ENCODE measurements around the gene CDK2. TPM values are rescaled to one million over a fixed set of nuclear protein-coding genes. Genes with fewer than 3 reads are reported as not detected.
"Not testable (repeated sequence)": the region's sequence is repeated elsewhere in the genome, so short reads cannot be mapped to it uniquely, and the experiment has no call there.

The CDK2 gene
- total RNA-seq: 10 to 100 TPM; 14.5 to 54.4 TPM
- polyA plus RNA-seq (ENCODE audit: insufficient read length in 2 of 2): 10 to 100 TPM; 25.5 to 32.0 TPM
- long read RNA-seq, donor 1, transcript CDK2-201 (7 exons, 2,296 nt): major isoform, 10 of 13 reads
- long read RNA-seq, donor 1, partial matches to known transcripts: 0 of 13 reads
- long read RNA-seq, donor 1, other reads (novel, unspliced or antisense): 0 of 13 reads
- long read RNA-seq, donor 2, partial matches to known transcripts: 7 of 9 reads
- long read RNA-seq, donor 2, other reads (novel, unspliced or antisense): 0 of 9 reads
- long read RNA-seq, donor 3, partial matches to known transcripts: 0 of 2 reads
- long read RNA-seq, donor 3, other reads (novel, unspliced or antisense): 0 of 2 reads
- long read RNA-seq, donor 4, transcript CDK2-208 (6 exons, 2,598 nt): minor isoform, 9 of 48 reads
- long read RNA-seq, donor 4, transcript CDK2-201 (7 exons, 2,296 nt): major isoform, 19 of 48 reads
- long read RNA-seq, donor 4, partial matches to known transcripts: 14 of 48 reads
- long read RNA-seq, donor 4, other reads (novel, unspliced or antisense): 0 of 48 reads

DNA sequence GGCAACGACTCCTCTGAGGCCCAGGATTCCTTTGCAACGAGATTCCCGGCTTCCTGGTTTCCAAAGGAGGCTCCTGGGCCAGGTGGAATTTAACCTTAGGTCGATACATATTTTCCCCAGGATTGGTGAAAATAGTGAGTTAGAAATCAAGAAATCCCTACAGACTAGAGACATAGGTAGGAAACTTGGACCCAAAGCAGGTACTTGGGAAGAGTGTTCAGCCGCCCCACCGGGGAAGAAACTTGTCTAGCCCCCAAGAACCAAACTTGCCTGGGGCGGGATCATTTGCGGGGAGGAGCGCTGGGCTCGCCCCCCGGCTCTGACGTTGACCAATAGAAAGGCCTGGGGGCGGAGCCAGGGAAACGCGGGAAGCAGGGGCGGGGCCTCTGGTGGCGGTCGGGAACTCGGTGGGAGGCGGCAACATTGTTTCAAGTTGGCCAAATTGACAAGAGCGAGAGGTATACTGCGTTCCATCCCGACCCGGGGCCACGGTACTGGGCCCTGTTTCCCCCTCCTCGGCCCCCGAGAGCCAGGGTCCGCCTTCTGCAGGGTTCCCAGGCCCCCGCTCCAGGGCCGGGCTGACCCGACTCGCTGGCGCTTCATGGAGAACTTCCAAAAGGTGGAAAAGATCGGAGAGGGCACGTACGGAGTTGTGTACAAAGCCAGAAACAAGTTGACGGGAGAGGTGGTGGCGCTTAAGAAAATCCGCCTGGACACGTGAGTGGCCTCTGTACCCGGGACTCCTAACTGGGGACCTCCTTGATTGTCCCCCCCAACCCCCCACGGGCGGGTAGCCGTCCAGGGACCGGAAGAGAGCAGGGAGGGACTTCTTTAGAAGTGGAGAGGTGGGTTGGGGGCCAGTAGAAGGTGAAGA lies at the start of gene CDK2:
Gene CDK2, plus strand, starts transcription at position 423 of the 874 bp plus-strand sequence. Its CDS starts 179 bp downstream, at position 602.
- under 1% methylated on average over 35 of the region's 45 CpGs for WGBS (ENCODE audit: insufficient coverage)

DNA sequence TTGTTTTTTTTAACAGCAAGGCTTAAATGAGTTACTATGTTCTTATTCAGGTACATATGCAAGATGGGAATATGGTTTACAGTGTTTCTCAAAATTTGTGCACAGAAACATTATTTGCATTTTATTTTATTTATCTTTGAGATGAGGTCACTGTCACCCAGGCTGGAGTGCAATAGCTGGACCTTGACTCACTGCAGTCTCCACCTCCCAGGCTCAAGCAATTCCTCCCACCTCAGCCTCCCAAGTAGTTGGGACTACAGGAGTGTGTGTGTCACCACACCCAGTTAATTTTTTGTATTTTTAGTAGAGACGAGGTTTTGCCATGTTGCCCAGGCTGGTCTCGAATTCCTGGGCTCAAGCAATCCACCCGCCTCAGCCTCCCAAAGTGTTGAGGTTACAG lies 47.6 kb upstream of the CDK2 start:
- H3K4me1 ChIP-seq (ENCODE audit: control insufficient read depth, insufficient read depth, low read length); DNase-seq (ENCODE audit: low read depth in 4 of 6, low spot score in 6 of 6); H3K27me3 ChIP-seq (ENCODE audit: control insufficient read depth, insufficient read depth, low read length); H3K36me3 ChIP-seq (ENCODE audit: control insufficient read depth, insufficient read depth, low read length); H3K4me3 ChIP-seq (ENCODE audit: low read depth, low read length); H3K27ac ChIP-seq (ENCODE audit: low read depth, low read length); H3K9me3 ChIP-seq (ENCODE audit: control insufficient read depth, insufficient read depth, low read length): not testable (repeated sequence)
- no CpG with 5 or more reads among the region's 3 CpGs for WGBS (ENCODE audit: insufficient coverage)

More for the DNA sequence above, at the start of gene CDK2:
- H3K27ac ChIP-seq (ENCODE audit: low read depth, low read length): peak within 1 kb of the TSS; percentile 79
- H3K9me3 ChIP-seq (ENCODE audit: control insufficient read depth, insufficient read depth, low read length): no peaks in the 10 kb centered on the region
- DNase-seq (ENCODE audit: low read depth in 4 of 6, low spot score in 6 of 6): peak; percentile 60 to 95 (median 74)
- peaks cover 2% of the 10 kb centered on the region for H3K36me3 ChIP-seq (ENCODE audit: control insufficient read depth, insufficient read depth, low read length)
- H3K27me3 ChIP-seq (ENCODE audit: control insufficient read depth, insufficient read depth, low read length): no peaks in the 10 kb centered on the region
- H3K4me1 ChIP-seq (ENCODE audit: control insufficient read depth, insufficient read depth, low read length): peaks cover 17% of the 10 kb centered on the region
- H3K4me3 ChIP-seq (ENCODE audit: low read depth, low read length): peak within 1 kb of the TSS; percentile 95

DNA sequence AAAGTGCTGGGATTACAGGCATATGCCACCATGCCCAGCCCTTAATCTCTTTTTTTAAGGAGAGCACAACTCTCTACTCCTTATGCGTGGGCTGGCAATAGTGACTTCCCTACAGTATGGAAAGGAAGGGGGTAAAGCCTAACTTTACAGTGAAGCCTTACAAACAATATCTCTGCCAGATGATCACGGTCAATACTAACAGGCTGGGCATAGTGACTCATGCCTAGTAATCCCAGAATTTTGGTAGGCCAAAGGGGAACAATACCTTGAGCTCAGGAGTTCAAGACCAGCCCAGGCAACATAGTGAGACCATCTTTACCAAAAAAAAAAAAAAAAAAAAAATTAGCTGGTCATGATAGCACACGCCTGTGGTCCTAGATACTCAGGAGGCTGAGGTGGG lies 44.5 kb upstream of the CDK2 start:
- Histone ChIP-seq H3K36me3 (ENCODE audit: control insufficient read depth, insufficient read depth, low read length) (peaks cover 3% of the 10 kb centered on the region), H3K27me3 (ENCODE audit: control insufficient read depth, insufficient read depth, low read length) (no peaks in the 10 kb centered on the region), H3K27ac (ENCODE audit: low read depth, low read length) (no peak overlapping the region), H3K4me3 (ENCODE audit: low read depth, low read length) (no peak overlapping the region), H3K4me1 (ENCODE audit: control insufficient read depth, insufficient read depth, low read length) (no peaks in the 10 kb centered on the region), H3K9me3 (ENCODE audit: control insufficient read depth, insufficient read depth, low read length) (no peaks in the 10 kb centered on the region)
- DNase-seq (ENCODE audit: low read depth in 4 of 6, low spot score in 6 of 6): no peak
- WGBS (ENCODE audit: insufficient coverage): no CpG with 5 or more reads among the region's 3 CpGs

DNA sequence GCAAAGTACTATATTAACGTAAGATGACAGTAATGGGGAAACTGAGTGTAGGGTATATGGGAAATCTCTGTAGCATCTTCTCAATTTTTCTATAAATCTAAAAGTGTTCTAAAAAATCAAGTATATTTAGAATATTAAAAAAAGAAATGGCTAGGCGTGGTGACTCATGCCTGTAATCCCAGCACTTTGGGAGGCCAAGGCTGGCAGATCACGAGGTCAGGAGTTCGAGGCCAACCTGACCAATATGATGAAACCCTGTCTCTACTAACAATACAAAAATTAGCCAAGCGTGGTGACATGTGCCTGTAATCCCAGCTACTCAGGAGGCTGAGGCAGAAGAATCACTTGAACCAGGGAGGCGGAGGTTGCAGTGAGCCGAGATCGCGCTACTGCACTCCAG lies 43.0 kb upstream of the CDK2 start:
- H3K27ac ChIP-seq (ENCODE audit: low read depth, low read length); H3K27me3 ChIP-seq (ENCODE audit: control insufficient read depth, insufficient read depth, low read length); H3K36me3 ChIP-seq (ENCODE audit: control insufficient read depth, insufficient read depth, low read length); H3K9me3 ChIP-seq (ENCODE audit: control insufficient read depth, insufficient read depth, low read length); H3K4me3 ChIP-seq (ENCODE audit: low read depth, low read length); DNase-seq (ENCODE audit: low read depth in 4 of 6, low spot score in 6 of 6): not testable (repeated sequence)
- peaks cover 10% of the 10 kb centered on the region for H3K4me1 ChIP-seq (ENCODE audit: control insufficient read depth, insufficient read depth, low read length)
- WGBS (ENCODE audit: insufficient coverage): 100% methylated on average over 7 of the region's 9 CpGs

DNA sequence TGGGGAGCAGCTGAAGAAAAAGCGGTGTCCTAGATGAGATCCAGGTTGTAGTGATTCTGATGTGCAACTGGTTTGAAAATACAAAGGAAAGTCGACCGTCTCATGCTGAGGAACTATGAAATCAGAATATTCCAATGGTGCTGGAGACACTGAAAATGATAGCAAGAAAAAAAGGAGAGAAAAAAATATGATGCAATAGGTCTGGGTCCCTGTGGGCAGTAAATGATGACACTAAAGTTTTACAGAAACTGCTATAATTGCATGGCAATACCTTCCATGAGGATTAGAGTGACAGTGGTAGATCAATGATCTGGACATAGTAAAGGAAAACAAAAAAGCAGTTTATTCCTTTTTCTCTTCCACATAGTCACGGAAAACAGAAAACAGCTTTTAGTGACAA lies 41.3 kb upstream of the CDK2 start:
- Histone ChIP-seq H3K9me3 (ENCODE audit: control insufficient read depth, insufficient read depth, low read length) (no peaks in the 10 kb centered on the region), H3K4me1 (ENCODE audit: control insufficient read depth, insufficient read depth, low read length) (peaks cover 11% of the 10 kb centered on the region), H3K4me3 (ENCODE audit: low read depth, low read length) (no peak overlapping the region), H3K36me3 (ENCODE audit: control insufficient read depth, insufficient read depth, low read length) (peaks cover 3% of the 10 kb centered on the region), H3K27me3 (ENCODE audit: control insufficient read depth, insufficient read depth, low read length) (no peaks in the 10 kb centered on the region), H3K27ac (ENCODE audit: low read depth, low read length) (no peak overlapping the region)
- DNase-seq (ENCODE audit: low read depth in 4 of 6, low spot score in 6 of 6): no peak
- 88% methylated on average over 3 of the region's 4 CpGs for WGBS (ENCODE audit: insufficient coverage)

DNA sequence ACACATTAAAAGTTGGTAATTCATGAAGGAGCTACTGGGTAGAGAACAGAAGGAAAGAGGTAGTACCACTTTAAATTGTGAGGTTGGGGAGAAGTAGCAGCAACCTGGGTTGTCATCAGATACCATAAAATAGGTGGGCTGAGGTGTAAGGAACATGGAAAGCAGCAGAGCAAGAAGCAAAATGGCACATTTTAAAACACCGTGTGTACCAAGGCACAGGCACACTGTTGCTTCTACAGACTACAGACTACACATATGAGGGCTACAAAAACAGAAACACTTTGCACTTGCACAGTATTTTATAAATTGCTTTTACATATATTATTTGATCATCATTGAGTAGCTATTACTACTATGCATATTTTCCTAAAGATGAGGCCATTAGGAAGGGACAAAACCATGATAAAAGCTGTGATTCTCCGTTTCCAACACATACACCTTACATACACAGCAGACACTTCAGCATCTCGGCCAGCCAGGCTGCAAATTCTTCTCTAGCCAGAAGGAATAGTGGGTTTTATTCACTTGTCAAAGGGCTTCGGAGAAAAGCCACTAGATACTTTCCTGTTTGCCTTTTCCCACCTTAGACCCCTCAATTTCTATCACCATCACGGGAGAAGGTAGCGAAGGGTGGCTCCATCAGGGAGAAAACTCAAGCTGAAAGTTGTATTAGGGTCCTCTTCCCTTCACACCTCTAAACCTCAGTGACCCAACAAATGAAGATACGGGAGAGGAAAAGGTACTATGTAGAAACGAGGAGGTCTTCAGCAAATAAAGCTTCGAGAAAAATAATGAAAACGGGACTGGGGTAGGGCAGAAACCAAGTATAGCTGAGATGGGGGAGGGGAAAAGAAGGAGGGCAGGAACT lies 40.5 kb upstream of the CDK2 start:
- no peaks in the 10 kb centered on the region for H3K27me3 ChIP-seq (ENCODE audit: control insufficient read depth, insufficient read depth, low read length)
- 4% methylated on average over 4 of the region's 10 CpGs for WGBS (ENCODE audit: insufficient coverage)
- peak overlapping the region; percentile 91 for H3K4me3 ChIP-seq (ENCODE audit: low read depth, low read length)
- no peak for DNase-seq (ENCODE audit: low read depth in 4 of 6, low spot score in 6 of 6)
- no peaks in the 10 kb centered on the region for H3K9me3 ChIP-seq (ENCODE audit: control insufficient read depth, insufficient read depth, low read length)
- peaks cover 3% of the 10 kb centered on the region for H3K36me3 ChIP-seq (ENCODE audit: control insufficient read depth, insufficient read depth, low read length)
- H3K27ac ChIP-seq (ENCODE audit: low read depth, low read length): peak overlapping the region; percentile 95
- peaks cover 14% of the 10 kb centered on the region for H3K4me1 ChIP-seq (ENCODE audit: control insufficient read depth, insufficient read depth, low read length)

DNA sequence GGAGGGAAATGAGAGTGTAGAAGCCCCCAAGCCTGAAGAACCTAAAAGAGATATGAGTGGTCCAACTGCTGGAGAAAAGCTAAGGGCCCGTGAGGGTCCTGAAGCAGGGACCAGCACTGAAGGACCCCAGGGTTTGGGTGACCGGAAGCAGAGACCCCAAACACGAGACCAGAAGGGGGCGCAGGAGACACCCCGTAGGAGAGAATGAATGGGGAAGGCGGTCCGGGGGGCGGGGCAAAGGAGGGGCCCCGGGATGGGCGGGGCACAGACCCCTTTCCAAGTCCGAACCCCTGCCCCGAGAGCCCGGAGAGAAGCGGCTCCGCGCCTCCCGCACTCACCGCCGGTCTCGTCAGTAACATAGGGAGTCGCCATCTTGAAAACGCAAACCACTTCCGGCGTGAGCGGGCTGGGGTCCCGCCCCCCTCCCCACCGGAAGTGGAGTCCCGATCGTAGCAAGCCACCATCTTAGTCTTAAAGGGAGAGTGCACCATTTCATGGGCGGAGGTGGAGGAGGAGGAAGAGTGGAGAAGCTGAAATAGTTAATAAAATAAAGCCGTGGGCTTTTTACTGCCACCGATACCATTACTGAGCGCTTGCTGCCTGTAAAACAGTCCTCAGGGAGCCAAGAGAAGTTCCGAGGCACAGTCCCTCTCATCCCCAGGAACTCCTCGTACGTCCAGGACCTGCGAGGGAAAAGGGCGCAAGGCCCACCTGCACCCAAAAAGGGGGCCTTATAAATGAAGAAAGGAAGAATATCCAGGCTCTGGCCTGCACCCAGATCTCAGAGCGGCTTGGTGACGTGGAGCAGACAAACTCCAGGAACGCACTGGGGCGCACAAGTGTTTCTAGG lies 39.7 kb upstream of the CDK2 start:
- peak; percentile 89 to 99 (median 93) for DNase-seq (ENCODE audit: low read depth in 4 of 6, low spot score in 6 of 6)
- Histone ChIP-seq H3K36me3 (ENCODE audit: control insufficient read depth, insufficient read depth, low read length) (peaks cover 3% of the 10 kb centered on the region), H3K27me3 (ENCODE audit: control insufficient read depth, insufficient read depth, low read length) (no peaks in the 10 kb centered on the region), H3K4me1 (ENCODE audit: control insufficient read depth, insufficient read depth, low read length) (peaks cover 19% of the 10 kb centered on the region), H3K9me3 (ENCODE audit: control insufficient read depth, insufficient read depth, low read length) (no peaks in the 10 kb centered on the region), H3K4me3 (ENCODE audit: low read depth, low read length) (peak overlapping the region; percentile 91), H3K27ac (ENCODE audit: low read depth, low read length) (peak overlapping the region; percentile 95)
- WGBS (ENCODE audit: insufficient coverage): under 1% methylated on average over 39 of the region's 42 CpGs

DNA sequence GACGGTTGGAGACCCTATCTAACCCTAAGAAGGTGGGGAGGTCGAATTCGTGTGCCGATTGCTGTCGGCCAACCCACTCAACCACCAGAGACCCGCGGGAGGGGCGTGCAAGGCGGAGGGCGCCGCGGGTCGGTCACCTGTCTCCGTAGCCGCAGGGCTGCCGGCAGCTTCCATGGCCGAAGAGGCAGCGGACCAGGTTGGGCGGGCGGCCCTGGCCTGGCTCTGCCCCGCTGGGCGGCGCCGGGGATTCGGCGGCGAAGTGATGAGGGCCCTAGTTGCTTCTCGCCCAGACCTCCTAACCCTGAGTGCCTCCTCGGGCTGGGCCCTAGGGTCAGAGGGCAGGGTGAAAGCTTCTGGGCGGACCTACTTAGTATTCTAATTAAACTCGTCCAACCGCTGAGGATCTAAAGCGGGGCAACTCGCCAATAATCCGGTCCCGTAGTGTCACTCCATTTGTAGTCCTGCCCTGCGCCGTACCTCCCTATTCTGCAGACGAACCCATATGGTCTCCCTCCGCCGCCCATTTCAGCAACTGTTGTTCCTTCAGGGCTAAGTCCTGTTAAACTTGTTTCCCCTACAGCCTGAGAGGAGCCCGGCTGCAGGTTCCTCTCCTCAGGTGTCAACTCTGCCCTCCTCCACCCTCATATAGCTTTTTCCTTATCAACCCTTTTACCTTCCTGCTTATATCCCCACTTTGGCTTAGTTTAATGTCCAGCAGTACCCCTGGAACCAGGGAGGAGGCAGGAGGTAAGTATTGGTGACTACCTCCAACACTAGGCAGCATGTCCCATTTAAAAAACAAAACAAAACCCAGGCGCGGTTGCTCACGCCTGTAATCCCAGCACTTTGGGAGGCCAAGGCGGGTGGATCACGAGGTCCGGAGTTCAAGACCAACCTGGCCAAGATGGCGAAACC lies 38.8 kb upstream of the CDK2 start, which contains the start of gene PYM1:
Gene PYM1, minus strand, starts transcription at position 307 of the 915 bp plus-strand sequence. Its CDS starts 133 bp downstream, at position 174.
- Histone ChIP-seq H3K4me1 (ENCODE audit: control insufficient read depth, insufficient read depth, low read length) (peaks cover 28% of the 10 kb centered on the region), H3K27ac (ENCODE audit: low read depth, low read length) (peak within 1 kb of the TSS; percentile 95), H3K36me3 (ENCODE audit: control insufficient read depth, insufficient read depth, low read length) (no peaks in the 10 kb centered on the region), H3K4me3 (ENCODE audit: low read depth, low read length) (peak within 1 kb of the TSS; percentile 91), H3K27me3 (ENCODE audit: control insufficient read depth, insufficient read depth, low read length) (peaks cover 2% of the 10 kb centered on the region), H3K9me3 (ENCODE audit: control insufficient read depth, insufficient read depth, low read length) (no peaks in the 10 kb centered on the region)
- DNase-seq (ENCODE audit: low read depth in 4 of 6, low spot score in 6 of 6): peak in 2 of 6 donors; percentile 47 to 71
- 7% methylated on average over 48 of the region's 49 CpGs for WGBS (ENCODE audit: insufficient coverage)

Measured in spinal cord (tissue), 10 donors.